ENCODE results near the gene PLAGL1.

DNA sequence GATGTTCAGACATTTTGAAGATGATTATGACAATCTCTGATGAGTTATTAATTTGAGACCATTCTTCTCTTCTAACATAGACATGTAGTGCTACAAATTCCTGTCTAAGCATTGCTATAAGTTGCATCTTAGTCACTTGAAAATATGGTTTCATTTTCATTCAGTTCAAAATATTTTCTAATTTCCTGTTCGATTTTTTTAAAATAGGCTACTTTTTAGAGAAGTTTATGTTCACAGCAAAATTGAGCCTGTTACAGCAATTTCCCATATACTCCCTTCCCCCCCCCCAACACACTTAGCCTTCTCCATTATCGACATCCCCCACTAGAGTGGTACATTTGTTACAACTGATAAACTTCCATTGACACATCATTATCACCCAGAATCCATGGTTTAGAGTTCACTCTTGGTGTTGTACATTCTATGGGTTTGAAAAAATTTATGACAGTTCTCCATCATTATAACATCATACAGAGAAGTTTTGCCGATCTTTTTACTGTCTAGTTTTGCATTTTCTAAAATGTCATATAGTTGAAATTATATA lies 31.2 kb downstream of the PLAGL1 start:
- TF ChIP-seq CBX2 (IDR thresholded peaks at IDR 0.05; ENCODE audit: borderline replicate concordance, low read depth) (no peak), BHLHE40 (IDR thresholded peaks at IDR 0.05; ENCODE audit: low read depth, low read length) (no peak), HDAC2 (IDR thresholded peaks at IDR 0.05) (no peak)
- TF ChIP-seq, protein P1, sequence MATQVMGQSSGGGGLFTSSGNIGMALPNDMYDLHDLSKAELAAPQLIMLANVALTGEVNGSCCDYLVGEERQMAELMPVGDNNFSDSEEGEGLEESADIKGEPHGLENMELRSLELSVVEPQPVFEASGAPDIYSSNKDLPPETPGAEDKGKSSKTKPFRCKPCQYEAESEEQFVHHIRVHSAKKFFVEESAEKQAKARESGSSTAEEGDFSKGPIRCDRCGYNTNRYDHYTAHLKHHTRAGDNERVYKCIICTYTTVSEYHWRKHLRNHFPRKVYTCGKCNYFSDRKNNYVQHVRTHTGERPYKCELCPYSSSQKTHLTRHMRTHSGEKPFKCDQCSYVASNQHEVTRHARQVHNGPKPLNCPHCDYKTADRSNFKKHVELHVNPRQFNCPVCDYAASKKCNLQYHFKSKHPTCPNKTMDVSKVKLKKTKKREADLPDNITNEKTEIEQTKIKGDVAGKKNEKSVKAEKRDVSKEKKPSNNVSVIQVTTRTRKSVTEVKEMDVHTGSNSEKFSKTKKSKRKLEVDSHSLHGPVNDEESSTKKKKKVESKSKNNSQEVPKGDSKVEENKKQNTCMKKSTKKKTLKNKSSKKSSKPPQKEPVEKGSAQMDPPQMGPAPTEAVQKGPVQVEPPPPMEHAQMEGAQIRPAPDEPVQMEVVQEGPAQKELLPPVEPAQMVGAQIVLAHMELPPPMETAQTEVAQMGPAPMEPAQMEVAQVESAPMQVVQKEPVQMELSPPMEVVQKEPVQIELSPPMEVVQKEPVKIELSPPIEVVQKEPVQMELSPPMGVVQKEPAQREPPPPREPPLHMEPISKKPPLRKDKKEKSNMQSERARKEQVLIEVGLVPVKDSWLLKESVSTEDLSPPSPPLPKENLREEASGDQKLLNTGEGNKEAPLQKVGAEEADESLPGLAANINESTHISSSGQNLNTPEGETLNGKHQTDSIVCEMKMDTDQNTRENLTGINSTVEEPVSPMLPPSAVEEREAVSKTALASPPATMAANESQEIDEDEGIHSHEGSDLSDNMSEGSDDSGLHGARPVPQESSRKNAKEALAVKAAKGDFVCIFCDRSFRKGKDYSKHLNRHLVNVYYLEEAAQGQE (IDR thresholded peaks at IDR 0.05): no peak

Measured in A549 (cell line).